ENCODE results near the gene SH3GL1.

SH3GL1 gene

GRCh38 chr19:4326215-4326836, 74.0 kb downstream of the SH3GL1 start:
- no peak for TF ChIP-seq CTCF (conservative IDR thresholded peaks at IDR 0.05; ENCODE audit: low read depth, low read length)
- DNase-seq (ENCODE audit: low read depth) = no peak
- no peak overlapping the region for H3K4me3 ChIP-seq (ENCODE audit: low read length)

- no peak for TF ChIP-seq CTCF (conservative IDR thresholded peaks at IDR 0.05; ENCODE audit: low read depth, low read length)
- no peak for DNase-seq (ENCODE audit: low read depth)
- H3K4me3 ChIP-seq (ENCODE audit: low read length) = no peak overlapping the region
These were observed 76.1 kb downstream of the SH3GL1 start for GRCh38 chr19:4324228-4324627.

GRCh38 chr19:4323692-4324091, 76.7 kb downstream of the SH3GL1 start:
- DNase-seq (ENCODE audit: low read depth) = no peak

GRCh38 chr19:4322942-4323665, 77.2 kb downstream of the SH3GL1 start:
- no peak overlapping the region for H3K4me3 ChIP-seq (ENCODE audit: low read length)
- no peak for DNase-seq (ENCODE audit: low read depth)
- TF ChIP-seq CTCF (conservative IDR thresholded peaks at IDR 0.05; ENCODE audit: low read depth, low read length) = no peak

More at GRCh38 chr19:4323692-4324091, 76.7 kb downstream of the SH3GL1 start:
- no peak overlapping the region for H3K4me3 ChIP-seq (ENCODE audit: low read length)
- TF ChIP-seq CTCF (conservative IDR thresholded peaks at IDR 0.05; ENCODE audit: low read depth, low read length) = no peak

GRCh38 chr19:4320419-4320818, 79.9 kb downstream of the SH3GL1 start:
- TF ChIP-seq CTCF (conservative IDR thresholded peaks at IDR 0.05; ENCODE audit: low read depth, low read length) = no peak
- no peak overlapping the region for H3K4me3 ChIP-seq (ENCODE audit: low read length)
- DNase-seq (ENCODE audit: low read depth) = no peak

- no peak for DNase-seq (ENCODE audit: low read depth)
- no peak overlapping the region for H3K4me3 ChIP-seq (ENCODE audit: low read length)
- TF ChIP-seq CTCF (conservative IDR thresholded peaks at IDR 0.05; ENCODE audit: low read depth, low read length) = no peak
These were observed 81.2 kb downstream of the SH3GL1 start for GRCh38 chr19:4319067-4319718.

Measured in retinal pigment epithelial cell (primary cell).